Measurements from ENCODE around the gene SERTAD4. TPM values are rescaled to one million over a fixed set of nuclear protein-coding genes. Genes with fewer than 3 reads are reported as not detected.

SERTAD4 gene
- total and polyA plus RNA-seq, 2 of the 8 experiments (the other 6 are each of a cell fraction or from before 2014, with no cell fraction given), result 0.54 to 3.2 TPM

DNA sequence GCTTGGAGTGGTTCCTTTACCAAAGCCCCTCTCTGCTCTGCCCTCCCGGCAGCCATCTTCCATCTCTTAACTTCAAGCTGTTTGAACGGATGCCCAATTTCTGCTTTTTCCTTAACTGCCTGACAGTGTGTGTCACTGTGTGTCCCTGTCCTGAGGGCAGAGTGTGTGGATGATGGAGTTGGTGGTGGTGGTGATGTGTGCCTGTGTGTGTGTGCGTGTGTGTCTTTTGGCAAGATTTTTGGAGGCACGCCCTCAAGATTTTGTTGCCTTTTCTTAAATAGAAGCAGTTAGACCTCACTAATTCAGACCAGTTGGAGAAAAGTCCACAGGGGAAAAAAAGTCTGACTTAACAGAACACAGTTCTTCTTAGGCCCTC is 30.3 kb downstream of the SERTAD4 start:
- H2BK5ac ChIP-seq (ENCODE audit: low read depth, low read length), result no peak overlapping the region
- no peaks in the 10 kb centered on the region for H3K79me1 ChIP-seq (ENCODE audit: low read depth, low read length)
- H3K9me3 ChIP-seq (ENCODE audit: insufficient read depth in 2 of 2, low read depth in 1 of 2, low read length in 1 of 2), result no peaks in the 10 kb centered on the region
- no peak overlapping the region for H2BK120ac ChIP-seq (replicated peaks; ENCODE audit: low read depth, low read length)
- no peak overlapping the region for H3K9ac ChIP-seq (replicated peaks in 1 of 4; ENCODE audit: extremely low read depth in 1 of 4, low read depth in 3 of 4, low read length in 3 of 4)
- H2AK5ac ChIP-seq (ENCODE audit: low read depth, low read length), result no peak overlapping the region; the same call in 1 of the 2 replicates
- H4K20me1 ChIP-seq (replicated peaks in 1 of 2; ENCODE audit: control insufficient read depth in 1 of 2, insufficient read depth in 2 of 2, low read length in 2 of 2), result no peaks in the 10 kb centered on the region
- peak overlapping the region; percentile 21; the same call in 1 of the 2 replicates for H3K18ac ChIP-seq (ENCODE audit: extremely low read depth, low read length)
- ChIA-PET POLR2A (ENCODE audit: partially characterized antibody) (interaction anchor here (2.2 to 3.8 kb wide), 2 partner anchors 11 to 29 kb away, joined by 6 to 24 read pairs; partner anchors contain the start of gene SERTAD4), CTCF (ENCODE audit: partially characterized antibody) (interaction anchor here (1.1 to 2.2 kb wide), 6 partner anchors 9 to 112 kb away, joined by 3 to 7 read pairs (median 4); no protein-coding TSS in a partner anchor)
- 86% methylated on average over 4 of the region's 4 CpGs; no CpG with 5 or more reads in 1 of the 2 experiments for WGBS, 2 experiments (ENCODE audit: extremely low coverage in 1 of 2, insufficient coverage in 1 of 2, insufficient read length in 1 of 2, insufficient replicate concordance in 2 of 2, low coverage in 1 of 2, low lambda C conversion rate in 2 of 2, missing lambda C conversion rate in 1 of 2)
- no peaks in the 10 kb centered on the region for H3K79me2 ChIP-seq (ENCODE audit: control insufficient read depth in 1 of 2, insufficient read depth in 2 of 2, low read length in 2 of 2)
- no peak overlapping the region for H2BK20ac ChIP-seq (ENCODE audit: low read length)
- no peak overlapping the region for H3K4me2 ChIP-seq (ENCODE audit: insufficient read depth in 1 of 2, low read depth in 2 of 2, low read length in 2 of 2)
- no peak overlapping the region for H3K23ac ChIP-seq (ENCODE audit: insufficient read length)
- H3K27me3 ChIP-seq (replicated peaks in 1 of 4; ENCODE audit: control insufficient read depth in 3 of 4, extremely low read depth in 1 of 4, insufficient read depth in 3 of 4, low read length in 3 of 4), result no peaks in the 10 kb centered on the region
- no peak overlapping the region for H3K4me3 ChIP-seq (ENCODE audit: extremely low read depth in 1 of 4, insufficient read depth in 2 of 4, low read depth in 3 of 4, low read length in 4 of 4)
- no peak overlapping the region for H2AFZ ChIP-seq (ENCODE audit: low read length)
- no peak overlapping the region for H4K8ac ChIP-seq (ENCODE audit: extremely low read depth, insufficient read depth, low read length)
- FAIRE-seq (no peak), DNase-seq (ENCODE audit: low read depth in 1 of 2, low spot score in 2 of 2) (no peak)
- 0 out of 2 replicates have a peak overlapping the region, but pooled peaks have one; percentile 63 for H2BK15ac ChIP-seq (ENCODE audit: low read length)
- H2BK12ac ChIP-seq (ENCODE audit: low read depth, low read length), result peak overlapping the region; percentile 97; the same call in 1 of the 2 replicates
- H3K36me3 ChIP-seq (ENCODE audit: control insufficient read depth in 2 of 4, insufficient read depth in 4 of 4, low read length in 3 of 4), result no peaks in the 10 kb centered on the region
- no peak overlapping the region for H3K4ac ChIP-seq (replicated peaks; ENCODE audit: insufficient read length, low read depth, low read length)
- no peak overlapping the region for H4K91ac ChIP-seq (replicated peaks; ENCODE audit: insufficient read length, low read length)
- no peak overlapping the region for H3K27ac ChIP-seq (ENCODE audit: low read depth, low read length)
- no peak overlapping the region for H3K14ac ChIP-seq (ENCODE audit: insufficient read length)
- H3K4me1 ChIP-seq (replicated peaks in 1 of 4; ENCODE audit: control insufficient read depth in 3 of 4, insufficient read depth in 4 of 4, low read length in 3 of 4), result peaks cover 0 to 13% (median 2%) of the 10 kb centered on the region in 4 experiments; a peak in 2 of 7 replicates
- H3K56ac ChIP-seq (replicated peaks; ENCODE audit: insufficient read length, low read depth, low read length), result no peak overlapping the region
- no peaks in the 10 kb centered on the region; the same call in 1 of the 2 replicates for H3K23me2 ChIP-seq (ENCODE audit: low read depth, low read length)
- H4K5ac ChIP-seq (ENCODE audit: insufficient read length, low read depth, low read length), result no peak overlapping the region

All from H1 (cell line).